Fibroblast of skin of right biceps (primary cell): ENCODE data around the gene PCED1A.

ENCODE experiments used
- DNase-seq: peaks from one replicate; pipeline ENCODE4 v3.0.0-alpha.2; 2013

Gene PCED1A

GRCh38 chr20:2840138-2840966 lies at the start of gene PCED1A, which contains the start of gene VPS16:
Gene PCED1A (minus strand): TSS chr20:2840655. CDS start chr20:2839912, 743 bp downstream.
Gene VPS16 (plus strand): TSS chr20:2840745. CDS start chr20:2840775, 30 bp downstream.
- DNase-seq = peak; percentile 88

- DNase-seq = no peak
Measured at GRCh38 chr20:2889797-2890196, 49.3 kb upstream of the PCED1A start.

- no peak for DNase-seq
Measured at GRCh38 chr20:2889209-2889608, 48.8 kb upstream of the PCED1A start.

GRCh38 chr20:2888224-2888955 lies 47.9 kb upstream of the PCED1A start:
- DNase-seq = no peak

GRCh38 chr20:2887715-2888114 lies 47.3 kb upstream of the PCED1A start:
- no peak for DNase-seq

- DNase-seq = no peak
Measured at GRCh38 chr20:2883726-2884637, 43.5 kb upstream of the PCED1A start.

- DNase-seq = no peak
Measured at GRCh38 chr20:2880650-2881049, 40.2 kb upstream of the PCED1A start.

GRCh38 chr20:2879146-2879545 lies 38.7 kb upstream of the PCED1A start:
- peak; percentile 81 for DNase-seq

- no peak for DNase-seq
Measured at GRCh38 chr20:2878515-2878914, 38.1 kb upstream of the PCED1A start.

- no peak for DNase-seq
Measured at GRCh38 chr20:2875690-2876203, 35.3 kb upstream of the PCED1A start.

- DNase-seq = no peak
Measured at GRCh38 chr20:2874456-2874855, 34.0 kb upstream of the PCED1A start.

GRCh38 chr20:2873747-2874041 lies 33.2 kb upstream of the PCED1A start:
- DNase-seq = peak; percentile 55

- peak; percentile 92 for DNase-seq
Measured at GRCh38 chr20:2873010-2873746, 32.7 kb upstream of the PCED1A start, which contains the start of gene PTPRA. Gene PTPRA (plus strand): TSS chr20:2873481. CDS start chr20:2964278, 90,797 bp downstream.

GRCh38 chr20:2872459-2873009 lies 32.1 kb upstream of the PCED1A start:
- peak; percentile 58 for DNase-seq

- DNase-seq = no peak
Measured at GRCh38 chr20:2871661-2872458, 31.4 kb upstream of the PCED1A start.

- peak; percentile 19 for DNase-seq
Measured at GRCh38 chr20:2871111-2871465, 30.6 kb upstream of the PCED1A start.

- no peak for DNase-seq
Measured at GRCh38 chr20:2869381-2869780, 28.9 kb upstream of the PCED1A start.

- no peak for DNase-seq
Measured at GRCh38 chr20:2867081-2867864, 26.8 kb upstream of the PCED1A start.

GRCh38 chr20:2866236-2866635 lies 25.8 kb upstream of the PCED1A start:
- DNase-seq = no peak

GRCh38 chr20:2865630-2866029 lies 25.2 kb upstream of the PCED1A start:
- no peak for DNase-seq
